Measurements from ENCODE around the gene MAP3K5. TPM values are rescaled to one million over a fixed set of nuclear protein-coding genes. Genes with fewer than 3 reads are reported as not detected.

The MAP3K5 gene
- polyA plus RNA-seq, 3 donors = 9.6 to 12.0 (median 11.1) TPM

- Histone ChIP-seq H2AFZ (ENCODE audit: insufficient read depth, low read depth, low read length, poor library complexity, severe bottlenecking) (no peak overlapping the region), H3K4me3 (replicated peaks in 1 of 3; ENCODE audit: low read depth in 2 of 3, low read length in 3 of 3) (no peak overlapping the region), H3K27me3 (ENCODE audit: control insufficient read depth in 2 of 2, insufficient read depth in 2 of 2, low read length in 2 of 2) (no peaks in the 10 kb centered on the region), H3K9ac (ENCODE audit: insufficient read depth, low read length, poor library complexity, severe bottlenecking) (no peak overlapping the region), H3K79me2 (ENCODE audit: insufficient read depth, low read length) (no peaks in the 10 kb centered on the region), H3K4me2 (replicated peaks; ENCODE audit: extremely low read depth, low read length, poor library complexity, severe bottlenecking) (no peak overlapping the region), H3K9me3 (replicated peaks in 1 of 2; ENCODE audit: control insufficient read depth in 1 of 2, insufficient read depth in 1 of 2, low read length in 2 of 2) (no peaks in the 10 kb centered on the region), H3K4me1 (ENCODE audit: control insufficient read depth in 1 of 2, insufficient read depth in 2 of 2, low read length in 2 of 2) (peaks cover 9 to 10% of the 10 kb centered on the region in 2 donors), H4K20me1 (ENCODE audit: insufficient read depth, low read length) (peaks cover 2% of the 10 kb centered on the region), H3K36me3 (replicated peaks in 1 of 2; ENCODE audit: control insufficient read depth in 1 of 2, insufficient read depth in 2 of 2, low read length in 2 of 2) (peaks cover 40 to 85% of the 10 kb centered on the region in 2 donors), H3K27ac (ENCODE audit: low read depth in 1 of 2, low read length in 2 of 2) (no peak overlapping the region)
- Mint-ChIP-seq H3K9me3 (no peaks in the 10 kb centered on the region), H3K4me1 (peaks cover 14% of the 10 kb centered on the region), H3K27me3 (ENCODE audit: low read depth in 3 of 3) (no peaks in the 10 kb centered on the region), H3K27ac (peak overlapping the region in 2 of 7 donors; percentile 25 to 32), H3K36me3 (peaks cover 60 to 75% of the 10 kb centered on the region in 2 donors), H3K4me3 (no peak overlapping the region)
- 67% methylated on average over 2 of the region's 2 CpGs for WGBS (ENCODE audit: insufficient coverage)
- intact Hi-C loops (cut with micrococcal nuclease) = no loop called here
- no peak for TF ChIP-seq CTCF (IDR thresholded peaks at IDR 0.05)
- DNase-seq = no peak
These were observed 177.3 kb downstream of the MAP3K5 start for GRCh38 chr6:136614994-136615393.

GRCh38 chr6:136614350-136614749 lies 177.9 kb downstream of the MAP3K5 start:
- no peak for TF ChIP-seq CTCF (IDR thresholded peaks at IDR 0.05)
- H3K4me1 Mint-ChIP-seq = peaks cover 20% of the 10 kb centered on the region
- Histone ChIP-seq H3K27ac (ENCODE audit: low read depth in 1 of 2, low read length in 2 of 2) (no peak overlapping the region), H3K4me1 (ENCODE audit: control insufficient read depth in 1 of 2, insufficient read depth in 2 of 2, low read length in 2 of 2) (peaks cover 16 to 17% of the 10 kb centered on the region in 2 donors), H4K20me1 (ENCODE audit: insufficient read depth, low read length) (peaks cover 2% of the 10 kb centered on the region), H3K36me3 (replicated peaks in 1 of 2; ENCODE audit: control insufficient read depth in 1 of 2, insufficient read depth in 2 of 2, low read length in 2 of 2) (peaks cover 34 to 79% of the 10 kb centered on the region in 2 donors), H3K4me2 (replicated peaks; ENCODE audit: extremely low read depth, low read length, poor library complexity, severe bottlenecking) (no peak overlapping the region), H2AFZ (ENCODE audit: insufficient read depth, low read depth, low read length, poor library complexity, severe bottlenecking) (no peak overlapping the region), H3K9ac (ENCODE audit: insufficient read depth, low read length, poor library complexity, severe bottlenecking) (no peak overlapping the region), H3K4me3 (replicated peaks in 1 of 3; ENCODE audit: low read depth in 2 of 3, low read length in 3 of 3) (no peak overlapping the region), H3K9me3 (replicated peaks in 1 of 2; ENCODE audit: control insufficient read depth in 1 of 2, insufficient read depth in 1 of 2, low read length in 2 of 2) (no peaks in the 10 kb centered on the region), H3K79me2 (ENCODE audit: insufficient read depth, low read length) (no peaks in the 10 kb centered on the region), H3K27me3 (ENCODE audit: control insufficient read depth in 2 of 2, insufficient read depth in 2 of 2, low read length in 2 of 2) (no peaks in the 10 kb centered on the region)
- WGBS (ENCODE audit: insufficient coverage) = no CpG with 5 or more reads among the region's 1 CpG
- no peak for DNase-seq
- H3K36me3 Mint-ChIP-seq = peaks cover 57 to 73% of the 10 kb centered on the region in 2 donors
- H3K27me3 Mint-ChIP-seq (ENCODE audit: low read depth in 3 of 3) = no peaks in the 10 kb centered on the region
- H3K27ac Mint-ChIP-seq = no peak overlapping the region
- intact Hi-C loops (cut with micrococcal nuclease) = no loop called here
- H3K9me3 Mint-ChIP-seq = no peaks in the 10 kb centered on the region
- H3K4me3 Mint-ChIP-seq = no peak overlapping the region

Measured in CD14-positive monocyte (primary cell).